HL-60 (cell line): ENCODE measurements around the gene CALCB.
"Not testable (repeated sequence)": the region's sequence is repeated elsewhere in the genome, so short reads cannot be mapped to it uniquely, and the experiment has no call there.

Source experiments
- DNase-seq, 2 experiments: peaks; one replicate each; pipeline ENCODE4 v3.0.0-alpha.2; 2010 to 2020; ENCODE audit warnings: low read depth in 1 of 2, low spot score in 1 of 2
- H3K27ac ChIP-seq: fragments of 250-450 bp; sonication (Bioruptor Pico); replicated peaks from 2 replicates; pipeline ENCODE4 v1.5.1; 2020; ENCODE audit warnings: mild to moderate bottlenecking, moderate library complexity
- H3K27me3 ChIP-seq: fragments of 250-450 bp; sonication (Bioruptor Pico); 2 replicates; pipeline ENCODE4 v1.5.1; 2021; ENCODE audit warnings: mild to moderate bottlenecking, moderate library complexity; ENCODE audit not compliant: insufficient read depth, poor library complexity, severe bottlenecking
- H3K4me3 ChIP-seq: replicated peaks from 2 replicates; pipeline ENCODE4 v1.5.1; 2011; ENCODE audit warnings: mild to moderate bottlenecking, control low read depth, low read length; ENCODE audit not compliant: insufficient read depth
- CTCF ChIP-seq: IDR thresholded peaks from one replicate; pipeline ENCODE4 v1.5.1; 2011; ENCODE audit warnings: low read length, control low read depth, inconsistent platforms; ENCODE audit not compliant: insufficient read depth
- GABPA ChIP-seq: IDR thresholded peaks from 2 replicates; pipeline ENCODE4 v1.6.1; 2012; ENCODE audit warnings: low read depth
- POLR2AphosphoS5 ChIP-seq: IDR thresholded peaks from 2 replicates; pipeline ENCODE4 v1.6.1; 2012; ENCODE audit warnings: low read depth
- REST ChIP-seq: IDR thresholded peaks from 2 replicates; pipeline ENCODE4 v1.6.1; 2012; ENCODE audit warnings: low read depth; ENCODE audit not compliant: insufficient replicate concordance
- SPI1 ChIP-seq: IDR thresholded peaks from 2 replicates; pipeline ENCODE4 v1.6.1; 2012; ENCODE audit warnings: low read depth, mild to moderate bottlenecking, borderline replicate concordance

The CALCB gene

GRCh38 chr11:15059132-15059915 lies 14.1 kb upstream of the CALCB start:
- no peak overlapping the region for H3K4me3 ChIP-seq
- H3K27ac ChIP-seq: no peak overlapping the region
- DNase-seq: no peak
- no peaks in the 10 kb centered on the region for H3K27me3 ChIP-seq
- TF ChIP-seq GABPA (no peak), SPI1 (no peak), POLR2AphosphoS5 (no peak), REST (no peak), CTCF (no peak)

GRCh38 chr11:15062599-15062998 lies 10.8 kb upstream of the CALCB start:
- Histone ChIP-seq H3K4me3 (no peak overlapping the region), H3K27ac (no peak overlapping the region), H3K27me3 (peaks cover 2% of the 10 kb centered on the region)
- TF ChIP-seq CTCF: no peak
- no peak for TF ChIP-seq POLR2AphosphoS5
- no peak for TF ChIP-seq GABPA
- TF ChIP-seq SPI1: no peak
- no peak for TF ChIP-seq REST
- DNase-seq: no peak

GRCh38 chr11:15069751-15070150 lies 3.6 kb upstream of the CALCB start:
- not testable (repeated sequence) for H3K4me3 ChIP-seq, H3K27ac ChIP-seq, DNase-seq
- peaks cover 19% of the 10 kb centered on the region for H3K27me3 ChIP-seq

- Histone ChIP-seq H3K4me3 (no peak overlapping the region), H3K27ac (no peak overlapping the region), H3K27me3 (peaks cover 18% of the 10 kb centered on the region)
- TF ChIP-seq POLR2AphosphoS5 (no peak), CTCF (no peak), SPI1 (no peak), GABPA (no peak), REST (no peak)
- DNase-seq: no peak
Observed at GRCh38 chr11:15071556-15072255, 1.7 kb upstream of the CALCB start.
